Suprapubic skin (tissue), 4 donors: ENCODE measurements around the gene CNGA4. TPM values are rescaled to one million over a fixed set of nuclear protein-coding genes. Genes with fewer than 3 reads are reported as not detected.

Experiments used
- DNase-seq, 2 donors: peaks; one replicate each; pipeline ENCODE4 v3.0.0-alpha.2; 2019; ENCODE audit warnings: low spot score in 2 of 2
- H3K27ac ChIP-seq: fragments of 200-600 bp; sonication (generic); one replicate; pipeline ENCODE4 v1.5.1; 2019
- H3K27me3 ChIP-seq: fragments of 200-600 bp; sonication (generic); one replicate; pipeline ENCODE4 v1.5.1; 2019
- H3K36me3 ChIP-seq: fragments of 200-600 bp; sonication (generic); one replicate; pipeline ENCODE4 v1.5.1; 2019
- H3K4me1 ChIP-seq: fragments of 200-600 bp; sonication (generic); one replicate; pipeline ENCODE4 v1.5.1; 2019
- H3K4me3 ChIP-seq: fragments of 200-600 bp; sonication (generic); one replicate; pipeline ENCODE4 v1.5.1; 2019; ENCODE audit warnings: mild to moderate bottlenecking
- H3K9me3 ChIP-seq: fragments of 200-600 bp; sonication (generic); one replicate; pipeline ENCODE4 v1.5.1; 2019
- CTCF ChIP-seq, 2 donors: fragments of 200-600 bp in 1 of 2; fragments of 450-650 bp in 1 of 2; sonication (generic) in 1 of 2; IDR thresholded peaks; one replicate each; pipeline ENCODE4 v1.5.1; 2016 to 2019; ENCODE audit warnings: antibody characterized with exemption in 2 of 2, mild to moderate bottlenecking in 1 of 2, moderate library complexity in 1 of 2
- EP300 ChIP-seq: sonication (generic); formaldehyde crosslinking; IDR thresholded peaks from one replicate; pipeline ENCODE4 v1.6.1; 2017; ENCODE audit warnings: antibody characterized with exemption
- POLR2A ChIP-seq, 2 donors: fragments of 450-650 bp; IDR thresholded peaks; one replicate each; pipeline ENCODE4 v1.6.1; 2017; ENCODE audit warnings: antibody characterized with exemption in 2 of 2, mild to moderate bottlenecking in 2 of 2, moderate library complexity in 2 of 2
- POLR2AphosphoS5 ChIP-seq, 3 donors: sonication (generic); formaldehyde crosslinking; IDR thresholded peaks; one replicate each; pipeline ENCODE4 v1.6.1; 2017; ENCODE audit warnings: antibody characterized with exemption in 3 of 3
- WGBS: methylation state at CpG from one replicate; pipeline ENCODE4 v1.1.5; 2018; 5-methylcytosine and 5-hydroxymethylcytosine counted together
- total RNA-seq, 4 donors: library from RNA; depleted of rRNA; stranded (reverse); fragments of >200 nt; gene quantifications; one replicate each; pipeline ENCODE4 v1.1.0, GENCODE V29; 2016

The CNGA4 gene
- total RNA-seq, 4 donors from 2014 or later: not detected

- DNase-seq: no peak
- Histone ChIP-seq H3K4me3 (no peak overlapping the region), H3K27me3 (no peaks in the 10 kb centered on the region), H3K27ac (no peak overlapping the region), H3K9me3 (no peaks in the 10 kb centered on the region), H3K36me3 (peaks cover 34% of the 10 kb centered on the region), H3K4me1 (peaks cover 9% of the 10 kb centered on the region)
- WGBS: 58% methylated on average over 1 of the region's 1 CpG
- no peak for TF ChIP-seq POLR2AphosphoS5 (IDR thresholded peaks at IDR 0.05)
- TF ChIP-seq POLR2A (IDR thresholded peaks at IDR 0.05): no peak
Observed at GRCh38 chr11:6225024-6225423, 13.9 kb upstream of the CNGA4 start.

GRCh38 chr11:6225896-6226295, 13.0 kb upstream of the CNGA4 start:
- Histone ChIP-seq H3K36me3 (peaks cover 34% of the 10 kb centered on the region), H3K27ac (no peak overlapping the region), H3K4me1 (peaks cover 15% of the 10 kb centered on the region), H3K9me3 (no peaks in the 10 kb centered on the region), H3K4me3 (no peak overlapping the region), H3K27me3 (no peaks in the 10 kb centered on the region)
- DNase-seq: no peak
- TF ChIP-seq CTCF (IDR thresholded peaks at IDR 0.05) (no peak), POLR2AphosphoS5 (IDR thresholded peaks at IDR 0.05) (no peak), EP300 (no peak), POLR2A (IDR thresholded peaks at IDR 0.05) (no peak)
- WGBS: 74% methylated on average over 2 of the region's 2 CpGs

- peaks cover 10% of the 10 kb centered on the region for H3K36me3 ChIP-seq
- H3K27me3 ChIP-seq: no peaks in the 10 kb centered on the region
- no peak for DNase-seq
- 40% methylated on average over 3 of the region's 3 CpGs for WGBS
- TF ChIP-seq POLR2AphosphoS5 (IDR thresholded peaks at IDR 0.05) (no peak), CTCF (IDR thresholded peaks at IDR 0.05) (no peak), POLR2A (IDR thresholded peaks at IDR 0.05) (no peak), EP300 (no peak)
- no peak overlapping the region for H3K4me3 ChIP-seq
- H3K4me1 ChIP-seq: peaks cover 23% of the 10 kb centered on the region
- no peaks in the 10 kb centered on the region for H3K9me3 ChIP-seq
- no peak overlapping the region for H3K27ac ChIP-seq
Observed at GRCh38 chr11:6228520-6228919, 10.4 kb upstream of the CNGA4 start.

GRCh38 chr11:6229911-6230310, 9.0 kb upstream of the CNGA4 start:
- Histone ChIP-seq H3K27me3 (no peaks in the 10 kb centered on the region), H3K36me3 (no peaks in the 10 kb centered on the region), H3K4me3 (no peak overlapping the region), H3K4me1 (peaks cover 28% of the 10 kb centered on the region), H3K9me3 (no peaks in the 10 kb centered on the region), H3K27ac (no peak overlapping the region)
- TF ChIP-seq CTCF (IDR thresholded peaks at IDR 0.05): no peak
- no peak for DNase-seq
- WGBS: 76% methylated on average over 2 of the region's 2 CpGs

- DNase-seq: no peak
- Histone ChIP-seq H3K36me3 (no peaks in the 10 kb centered on the region), H3K4me1 (peaks cover 20% of the 10 kb centered on the region), H3K27me3 (no peaks in the 10 kb centered on the region), H3K4me3 (no peak overlapping the region), H3K9me3 (no peaks in the 10 kb centered on the region), H3K27ac (no peak overlapping the region)
- no peak for TF ChIP-seq POLR2A (IDR thresholded peaks at IDR 0.05)
- TF ChIP-seq EP300: no peak
- no peak for TF ChIP-seq CTCF (IDR thresholded peaks at IDR 0.05)
- no peak for TF ChIP-seq POLR2AphosphoS5 (IDR thresholded peaks at IDR 0.05)
Observed at GRCh38 chr11:6232899-6233298, 6.0 kb upstream of the CNGA4 start.

- H3K9me3 ChIP-seq: no peaks in the 10 kb centered on the region
- under 1% methylated on average over 10 of the region's 10 CpGs for WGBS
- H3K4me1 ChIP-seq: peaks cover 20% of the 10 kb centered on the region
- TF ChIP-seq CTCF (IDR thresholded peaks at IDR 0.05) (no peak), EP300 (no peak), POLR2AphosphoS5 (IDR thresholded peaks at IDR 0.05) (no peak), POLR2A (IDR thresholded peaks at IDR 0.05) (no peak)
- peak overlapping the region; percentile 62 for H3K4me3 ChIP-seq
- DNase-seq: peak in 1 of 2 donors; percentile 78
- H3K27ac ChIP-seq: peak overlapping the region; percentile 74
- no peaks in the 10 kb centered on the region for H3K36me3 ChIP-seq
- no peaks in the 10 kb centered on the region for H3K27me3 ChIP-seq
Observed at GRCh38 chr11:6233984-6234386, 4.9 kb upstream of the CNGA4 start.
